Thyroid gland (tissue), 4 donors: ENCODE data around the gene CDK8. TPM values are rescaled to one million over a fixed set of nuclear protein-coding genes. Genes with fewer than 3 reads are reported as not detected.

ENCODE experiments used
- DNase-seq, 2 donors: peaks; one replicate each; pipeline ENCODE4 v3.0.0-alpha.2; 2019
- H3K27ac ChIP-seq, 3 donors: fragments of 200-600 bp; sonication (generic); 1 replicate in 2 of 3; 2 replicates in 1 of 3; pipeline ENCODE4 v1.5.1; 2016 to 2019; ENCODE audit warnings: mild to moderate bottlenecking in 1 of 3, moderate library complexity in 1 of 3
- H3K27me3 ChIP-seq: fragments of 200-600 bp; sonication (generic); one replicate; pipeline ENCODE4 v1.5.1; 2019
- H3K36me3 ChIP-seq, 2 donors: fragments of 200-600 bp; sonication (generic); one replicate each; pipeline ENCODE4 v1.5.1; 2016 to 2019
- H3K4me1 ChIP-seq, 2 donors: fragments of 200-600 bp; sonication (generic); one replicate each; pipeline ENCODE4 v1.5.1; 2017 to 2019
- H3K4me3 ChIP-seq, 3 donors: fragments of 200-600 bp; sonication (generic); replicated peaks in 1 of 3; 1 replicate in 2 of 3; 2 replicates in 1 of 3; pipeline ENCODE4 v1.5.1; 2016; ENCODE audit warnings: mild to moderate bottlenecking in 1 of 3
- H3K9me3 ChIP-seq: fragments of 200-600 bp; sonication (generic); one replicate; pipeline ENCODE4 v1.5.1; 2017
- CTCF ChIP-seq, 6 experiments: fragments of 200-600 bp in 3 of 6; fragments of 450-650 bp in 3 of 6; sonication (generic) in 3 of 6; IDR thresholded peaks; one replicate each; pipeline ENCODE4 v1.5.1; 2016 to 2019; ENCODE audit warnings: antibody characterized with exemption in 6 of 6, mild to moderate bottlenecking in 2 of 6, inconsistent platforms in 1 of 6, moderate library complexity in 1 of 6
- POLR2A ChIP-seq, 2 donors: fragments of 450-650 bp; IDR thresholded peaks; one replicate each; pipeline ENCODE4 v1.6.1; 2017; ENCODE audit warnings: antibody characterized with exemption in 2 of 2, mild to moderate bottlenecking in 2 of 2, moderate library complexity in 1 of 2
- WGBS, 2 donors: methylation state at CpG; one replicate each; pipeline ENCODE4 v1.1.5; 2017; 5-methylcytosine and 5-hydroxymethylcytosine counted together
- intact Hi-C: fragments of 100-400 bp; cut with DNase I; formaldehyde crosslinking; loops from one replicate; pipeline ENCODE4 v1.15.1; 2023
- total RNA-seq, 4 donors: library from RNA; depleted of rRNA; stranded (reverse); fragments of >200 nt; gene quantifications; one replicate each; pipeline ENCODE4 v1.2.3, GENCODE V29; 2016

CDK8 gene
- total RNA-seq, 4 donors from 2014 or later: 14.2 to 16.2 (median 15.1) TPM

DNA sequence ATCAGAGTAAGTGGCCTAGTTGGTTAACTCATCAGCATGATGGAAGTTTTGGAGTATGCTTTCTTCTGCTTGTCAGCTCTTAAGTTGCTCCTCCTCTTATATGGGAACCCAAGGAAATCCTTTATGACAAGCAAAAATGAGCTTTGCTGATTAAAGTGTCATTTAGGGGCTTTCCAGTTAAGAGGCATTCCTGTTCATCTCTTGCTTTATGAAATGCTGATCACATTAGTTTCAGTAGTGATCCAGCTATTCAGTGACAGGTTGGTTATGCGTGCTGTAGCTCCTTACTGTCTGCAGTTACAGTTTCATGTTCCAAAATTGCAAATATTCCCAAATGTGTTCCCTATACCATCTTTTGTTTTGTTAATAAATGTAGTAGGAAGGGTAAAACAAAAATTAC lies 146.6 kb downstream of the CDK8 start:
- H3K27me3 ChIP-seq: no peaks in the 10 kb centered on the region
- intact Hi-C loops: no loop called here
- no peak overlapping the region for H3K4me3 ChIP-seq
- TF ChIP-seq POLR2A (IDR thresholded peaks at IDR 0.05) (no peak), CTCF (IDR thresholded peaks at IDR 0.05) (no peak)
- no peak for DNase-seq
- no peak overlapping the region for H3K27ac ChIP-seq
- H3K36me3 ChIP-seq: peaks cover 10 to 11% of the 10 kb centered on the region in 2 donors
- no peaks in the 10 kb centered on the region for H3K9me3 ChIP-seq
- no peaks in the 10 kb centered on the region for H3K4me1 ChIP-seq
- 87 to 97% methylated on average over 1 of the region's 1 CpG for WGBS, 2 donors

GRCh38 chr13:26401069-26401468 lies 147.1 kb downstream of the CDK8 start:
- Histone ChIP-seq H3K4me3 (no peak overlapping the region), H3K27me3 (no peaks in the 10 kb centered on the region), H3K27ac (no peak overlapping the region), H3K36me3 (peaks cover 10 to 11% of the 10 kb centered on the region in 2 donors), H3K9me3 (no peaks in the 10 kb centered on the region), H3K4me1 (no peaks in the 10 kb centered on the region)
- DNase-seq: no peak
- TF ChIP-seq POLR2A (IDR thresholded peaks at IDR 0.05) (no peak), CTCF (IDR thresholded peaks at IDR 0.05) (no peak)
- 95 to 96% methylated on average over 6 of the region's 6 CpGs for WGBS, 2 donors
- intact Hi-C loops: no loop called here

DNA sequence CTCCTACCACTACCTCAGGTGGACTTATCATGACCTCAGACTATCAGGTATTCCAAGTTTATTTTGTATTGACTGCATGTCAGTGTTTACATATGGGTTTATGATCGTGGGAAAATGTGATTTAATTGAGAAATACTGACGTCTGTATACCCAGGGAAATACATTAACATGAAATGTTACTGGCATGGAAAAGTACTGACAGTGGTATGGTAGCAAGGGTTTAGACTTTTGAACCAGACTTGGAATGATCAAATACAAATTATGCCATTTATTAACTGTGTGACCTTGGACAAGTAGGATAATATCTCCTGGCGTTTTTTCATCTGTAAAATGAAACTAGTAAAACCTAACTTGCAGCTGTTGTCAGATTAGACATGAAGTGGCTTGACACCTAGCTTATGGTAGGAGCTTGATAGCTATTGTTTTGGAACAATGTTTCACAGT lies 147.7 kb downstream of the CDK8 start:
- H3K9me3 ChIP-seq: no peaks in the 10 kb centered on the region
- H3K27ac ChIP-seq: no peak overlapping the region
- WGBS, 2 donors: 93 to 95% methylated on average over 3 of the region's 3 CpGs
- peaks cover 10 to 11% of the 10 kb centered on the region in 2 donors for H3K36me3 ChIP-seq
- no peak overlapping the region for H3K4me3 ChIP-seq
- no peak for DNase-seq
- H3K27me3 ChIP-seq: no peaks in the 10 kb centered on the region
- TF ChIP-seq CTCF (IDR thresholded peaks at IDR 0.05): no peak
- TF ChIP-seq POLR2A (IDR thresholded peaks at IDR 0.05): no peak
- H3K4me1 ChIP-seq: no peaks in the 10 kb centered on the region
- intact Hi-C loops: no loop called here

DNA sequence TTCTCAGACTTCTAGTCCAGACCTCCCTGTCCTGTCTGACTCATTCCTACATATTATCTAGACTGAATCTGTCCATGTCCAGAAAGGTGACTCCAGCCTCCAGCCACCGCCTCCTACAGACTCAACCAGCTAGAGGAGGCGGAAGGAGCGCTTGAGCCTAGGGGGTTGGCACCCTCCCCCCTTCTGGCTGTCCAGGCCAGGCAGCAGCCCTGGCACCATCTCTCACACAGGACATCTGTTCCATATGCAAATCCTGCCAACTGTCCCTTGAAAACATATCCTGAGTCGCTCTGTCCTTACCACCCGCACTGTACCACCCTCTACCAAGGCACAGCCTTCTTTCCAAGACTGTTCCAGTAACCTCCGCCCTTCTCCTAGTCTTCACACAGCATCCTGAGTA lies 152.9 kb downstream of the CDK8 start:
- intact Hi-C loops: no loop called here
- Histone ChIP-seq H3K27ac (no peak overlapping the region), H3K4me1 (no peaks in the 10 kb centered on the region), H3K9me3 (no peaks in the 10 kb centered on the region), H3K36me3 (peaks cover 1 to 10% of the 10 kb centered on the region in 2 donors), H3K4me3 (no peak overlapping the region), H3K27me3 (no peaks in the 10 kb centered on the region)
- TF ChIP-seq CTCF (IDR thresholded peaks at IDR 0.05) (no peak), POLR2A (IDR thresholded peaks at IDR 0.05) (no peak)
- 87 to 98% methylated on average over 6 of the region's 6 CpGs for WGBS, 2 donors
- DNase-seq: no peak

DNA sequence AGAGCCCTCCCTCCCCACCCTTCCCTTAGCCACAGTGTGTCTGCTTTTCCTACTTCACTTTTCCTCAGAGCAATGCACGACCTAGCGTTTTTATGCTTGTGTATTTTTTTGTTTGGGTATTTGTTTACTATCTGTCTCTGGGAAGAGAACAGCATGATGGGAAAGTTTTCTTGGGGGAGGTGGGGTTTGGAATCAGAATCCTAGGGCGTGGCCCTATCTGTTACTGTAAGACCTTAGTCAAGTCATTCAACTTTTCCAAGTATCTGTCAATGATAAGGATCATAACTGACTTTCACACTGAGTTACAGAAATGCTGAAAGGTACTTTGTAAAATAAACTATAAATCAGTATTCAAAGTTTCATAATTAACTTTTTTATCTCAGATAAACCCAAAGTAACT lies 157.3 kb downstream of the CDK8 start:
- no peak for DNase-seq

More for the DNA sequence above, 157.3 kb downstream of the CDK8 start:
- Histone ChIP-seq H3K27ac (no peak overlapping the region), H3K27me3 (no peaks in the 10 kb centered on the region), H3K4me3 (no peak overlapping the region), H3K36me3 (no peaks in the 10 kb centered on the region), H3K9me3 (no peaks in the 10 kb centered on the region), H3K4me1 (no peaks in the 10 kb centered on the region)
- intact Hi-C loops: no loop called here
- 81 to 86% methylated on average over 3 of the region's 3 CpGs for WGBS, 2 donors
- TF ChIP-seq CTCF (IDR thresholded peaks at IDR 0.05) (no peak), POLR2A (IDR thresholded peaks at IDR 0.05) (no peak)
